ENCODE data around the gene CHN1.

DNA sequence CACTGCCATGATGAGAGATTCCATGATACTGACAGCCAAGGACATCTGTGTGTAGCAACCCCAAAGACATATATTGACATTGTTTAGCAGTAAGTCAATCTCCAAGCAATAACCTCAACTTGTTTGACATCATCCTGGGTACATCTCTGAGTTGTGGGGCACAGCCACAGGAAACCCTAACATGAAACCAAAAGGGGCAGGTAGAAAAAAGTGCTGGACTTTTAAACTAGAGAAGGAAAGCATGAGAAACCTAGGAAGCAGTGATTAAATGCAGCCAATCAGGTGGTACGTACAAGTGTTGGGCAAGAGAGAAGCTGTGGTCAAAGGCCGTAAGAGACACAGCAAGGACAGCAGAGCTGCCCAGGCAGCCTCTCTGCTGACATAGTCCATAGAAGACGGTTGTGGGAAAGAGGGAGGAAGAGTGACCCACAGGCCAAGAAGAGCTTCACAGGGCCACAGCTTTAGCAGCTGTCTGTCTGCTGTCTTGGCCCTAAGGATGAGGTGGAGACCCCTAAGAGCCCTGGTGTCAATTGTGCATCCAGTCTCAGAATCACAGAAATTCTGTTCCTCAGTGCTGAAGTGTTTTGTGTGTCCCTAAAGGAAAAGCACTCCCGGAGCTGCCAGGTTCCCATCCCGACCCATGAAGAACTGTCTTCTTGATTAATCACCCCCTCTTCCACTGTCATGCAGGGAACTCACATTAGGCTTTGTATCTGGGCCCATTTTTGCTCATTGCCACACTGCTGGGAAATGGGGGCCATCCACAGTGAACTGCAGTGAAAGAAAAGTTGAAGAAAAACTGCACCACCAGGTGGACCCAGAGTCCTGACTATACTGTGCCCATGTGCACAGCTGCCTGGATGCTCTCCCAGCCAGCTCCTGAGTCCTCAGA lies 25.4 kb upstream of the CHN1 start:
- TF ChIP-seq NRF1 (IDR thresholded peaks at IDR 0.05; ENCODE audit: low read depth, low read length): no peak
- no peak for TF ChIP-seq POLR2A (IDR thresholded peaks at IDR 0.05; ENCODE audit: control extremely low read depth in 1 of 2, low read depth in 2 of 2, low read length in 2 of 2)
- TF ChIP-seq CTCF (IDR thresholded peaks at IDR 0.05; ENCODE audit: control extremely low read depth in 1 of 3, insufficient read depth in 1 of 3, low read depth in 1 of 3, low read length in 3 of 3): peak; percentile 56 to 70 (median 60)
- TF ChIP-seq POLR2AphosphoS5 (IDR thresholded peaks at IDR 0.05; ENCODE audit: low read depth, low read length): no peak
- no peak for TF ChIP-seq SP4 (IDR thresholded peaks at IDR 0.05; ENCODE audit: low read length)
- no peak for TF ChIP-seq TCF12 (IDR thresholded peaks at IDR 0.05; ENCODE audit: low read depth, low read length)

All from H1 (cell line).